ENCODE measurements around the gene RBSN.

Gene RBSN

DNA sequence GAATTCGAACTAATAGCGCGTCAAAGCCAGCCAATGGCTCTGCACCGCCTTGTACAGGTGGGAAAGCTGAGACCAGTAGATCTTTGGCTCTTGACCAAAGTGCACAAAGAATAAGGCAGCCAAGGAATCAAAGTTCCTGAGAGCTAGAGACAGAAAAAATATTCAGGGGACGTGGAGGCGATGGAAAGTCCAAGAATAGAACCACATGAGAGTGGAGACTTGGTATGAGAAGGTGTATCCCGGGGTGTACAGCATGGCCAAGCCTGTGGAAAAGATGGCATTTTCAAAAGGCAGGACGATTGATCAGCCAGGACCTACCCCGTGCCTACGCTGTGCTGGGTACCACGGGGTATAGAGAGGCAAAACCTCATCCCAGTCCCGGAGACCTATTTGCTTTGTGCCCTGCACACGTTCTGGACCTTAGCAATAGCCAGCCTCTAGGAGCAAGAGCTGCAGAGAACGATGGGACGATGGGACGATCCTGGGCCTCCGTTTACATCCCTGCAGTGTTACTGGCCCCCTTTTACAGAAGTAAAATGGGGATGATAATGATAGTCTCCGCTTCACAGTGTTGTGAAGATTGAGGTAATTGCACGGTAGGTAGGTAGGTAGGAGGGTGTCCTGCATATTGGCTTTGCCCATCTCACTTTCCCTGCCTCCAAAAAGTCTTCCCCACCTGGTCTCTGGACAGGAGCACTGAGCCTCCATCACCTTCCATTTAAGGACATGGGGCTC is 583 bp upstream of the RBSN start:
- no peak for DNase-seq (ENCODE audit: low read depth)

DNA sequence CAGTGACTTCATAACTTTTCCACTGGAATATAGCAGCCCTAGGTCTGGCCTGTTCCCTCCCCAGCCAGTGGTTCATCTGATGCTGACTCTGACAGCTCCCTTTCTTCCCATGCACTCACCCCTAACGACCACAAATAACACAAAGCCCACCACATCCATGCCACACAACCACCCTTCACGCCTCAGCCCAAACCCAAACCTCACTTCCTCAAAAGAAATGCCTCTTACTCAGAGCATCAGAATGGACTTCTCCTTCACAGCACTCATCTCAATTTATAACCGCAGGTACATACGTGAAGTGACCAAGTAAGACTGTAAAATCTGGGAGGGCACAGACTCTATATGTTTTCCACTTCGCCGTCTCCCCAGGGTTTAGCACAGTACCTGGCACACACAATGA is 1.1 kb downstream of the RBSN start:
- peak; percentile 41 for DNase-seq (ENCODE audit: low read depth)

DNA sequence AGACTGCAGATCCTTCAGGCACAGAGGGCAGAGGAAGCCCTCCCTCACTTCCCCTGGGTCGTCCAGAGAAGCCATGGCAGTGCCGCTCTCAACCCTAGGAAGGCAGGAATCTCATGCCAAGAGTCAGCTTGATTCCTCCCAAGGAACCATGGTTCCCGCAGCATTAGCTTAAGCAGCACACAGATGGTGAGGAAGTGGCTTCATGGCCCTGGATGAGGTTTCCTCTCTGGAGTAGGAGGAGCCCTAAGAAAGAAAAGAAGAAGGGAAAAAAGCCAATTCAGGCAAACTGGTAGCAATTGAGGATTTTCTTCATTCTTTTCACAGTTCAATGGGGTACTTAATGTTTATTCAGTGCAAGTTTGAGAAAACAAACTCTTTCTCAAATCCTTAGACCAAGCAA is 2.9 kb downstream of the RBSN start:
- DNase-seq (ENCODE audit: low read depth), result no peak

DNA sequence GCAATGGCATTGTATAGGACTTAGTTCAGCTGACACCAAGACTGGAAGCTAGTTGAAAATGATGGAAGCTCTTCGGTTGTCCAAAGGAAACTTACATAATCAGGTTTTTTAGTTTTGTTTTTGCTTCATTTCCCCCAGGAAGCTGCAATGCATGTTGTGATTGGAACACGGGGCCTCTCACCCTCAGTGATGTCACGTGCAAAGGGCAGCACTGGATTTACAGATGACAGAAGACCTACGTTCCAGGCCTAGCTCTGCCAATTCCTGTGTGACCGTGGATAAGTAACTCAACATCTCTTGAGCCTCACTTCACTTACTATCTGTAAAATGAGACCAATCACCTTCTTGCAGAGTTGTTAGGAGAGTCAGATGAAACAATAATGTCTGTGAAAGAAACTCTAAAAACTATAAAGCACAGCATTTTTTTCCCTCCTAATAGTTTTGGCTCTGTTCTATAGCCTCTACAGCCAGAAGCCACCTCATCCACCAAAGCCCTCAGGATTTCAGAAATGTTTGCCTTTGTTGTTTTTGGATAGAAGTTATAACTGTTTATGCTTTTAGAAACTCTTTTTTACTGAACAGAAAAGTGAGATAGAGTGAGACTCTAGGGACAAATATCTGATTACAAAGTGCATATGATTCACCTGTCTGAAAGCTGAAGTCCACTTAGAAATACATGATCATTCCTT is 4.6 kb downstream of the RBSN start:
- no peak for DNase-seq (ENCODE audit: low read depth)

DNA sequence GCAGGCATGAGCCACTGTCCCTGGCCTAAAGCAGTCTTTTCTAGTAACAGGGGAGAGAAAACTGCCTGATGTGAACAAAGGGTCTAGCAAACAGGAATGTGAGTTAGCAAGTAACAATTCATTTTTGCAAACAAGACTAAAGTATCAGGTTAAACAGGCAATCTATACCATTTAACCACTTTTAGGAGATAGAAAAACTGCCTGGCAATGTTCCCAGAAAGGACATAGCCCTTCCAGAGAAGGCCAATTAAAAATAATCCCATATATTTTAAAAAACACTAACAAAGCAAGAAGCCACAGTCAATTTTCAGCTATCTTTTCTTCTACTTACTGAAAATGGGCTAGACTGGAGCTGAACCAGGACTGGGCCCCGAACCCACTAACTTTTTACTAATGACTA is 6.3 kb downstream of the RBSN start:
- DNase-seq (ENCODE audit: low read depth), result no peak

DNA sequence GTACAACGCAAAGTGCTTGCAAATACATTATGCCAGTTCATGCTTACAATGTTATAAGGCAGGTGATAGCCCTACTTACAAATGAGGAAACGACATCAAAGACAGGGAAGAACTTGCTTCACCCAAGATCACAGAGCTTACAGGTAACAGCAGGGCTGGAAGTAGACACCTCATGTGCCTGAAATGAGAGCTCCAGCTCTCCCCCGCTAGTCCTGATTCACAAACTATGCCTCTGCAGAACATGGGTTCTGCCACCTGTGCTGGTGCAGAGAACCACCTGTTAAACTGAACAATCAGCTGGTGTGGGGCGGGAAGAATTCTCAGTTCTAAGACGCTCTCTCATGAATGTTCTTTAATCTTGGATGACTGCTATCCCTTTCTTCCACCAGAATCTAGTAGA is 7.4 kb downstream of the RBSN start:
- no peak for DNase-seq (ENCODE audit: low read depth)

DNA sequence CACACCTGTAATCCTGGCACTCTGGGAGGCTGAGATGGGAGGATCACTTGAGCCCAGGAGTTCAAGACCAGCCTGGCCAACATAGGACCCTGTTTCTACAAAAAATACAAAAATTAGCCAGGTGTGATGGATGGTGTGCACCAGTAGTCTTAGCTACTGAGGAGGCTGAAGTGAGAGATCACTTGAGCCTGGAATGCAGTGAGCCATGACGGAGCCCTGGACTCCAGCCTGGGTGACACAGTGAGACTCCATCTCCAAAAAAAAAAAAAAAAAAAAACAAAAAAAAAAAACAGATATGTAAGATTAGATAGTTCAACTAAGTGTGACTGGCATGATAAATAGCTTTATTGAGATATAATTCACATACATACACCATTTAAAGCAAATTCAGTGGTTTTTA is 9.7 kb downstream of the RBSN start:
- no peak for DNase-seq (ENCODE audit: low read depth)

DNA sequence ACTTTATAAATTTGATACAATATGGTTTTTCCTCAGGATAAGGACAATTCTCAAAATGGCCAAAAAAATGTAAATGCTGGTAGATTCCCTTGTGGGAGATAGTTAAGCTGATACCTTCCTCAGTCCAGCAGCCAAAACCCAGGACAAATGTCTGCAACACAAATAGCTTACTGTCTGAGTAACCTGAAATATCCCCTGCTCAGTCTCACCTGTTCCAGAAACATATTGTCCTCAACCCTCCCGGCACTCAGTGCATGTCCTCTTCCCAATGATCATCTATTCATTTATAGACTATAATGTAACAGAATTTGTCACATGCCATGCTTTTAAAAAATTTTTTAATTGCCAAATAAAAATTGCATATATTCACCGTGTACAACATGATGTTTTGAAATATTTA is 12.2 kb downstream of the RBSN start:
- DNase-seq (ENCODE audit: low read depth), result no peak

DNA sequence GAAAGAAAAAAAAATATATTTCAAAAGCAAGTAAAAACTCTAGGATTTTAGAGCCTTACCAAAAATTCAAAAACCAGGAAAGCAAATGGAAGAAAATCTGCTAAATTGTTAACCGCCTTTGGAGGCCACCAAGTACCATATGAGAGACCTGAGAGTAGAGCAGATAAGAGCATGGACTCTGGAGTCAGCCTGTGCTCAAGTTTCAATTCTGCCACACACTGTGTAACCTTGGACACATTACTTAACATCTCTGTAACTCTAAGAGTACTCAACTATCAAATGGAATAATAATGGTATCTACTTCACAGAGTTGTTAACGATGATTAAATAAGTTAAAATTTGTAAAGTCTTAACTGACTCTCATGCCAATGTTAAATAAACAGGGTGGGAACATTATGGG is 12.7 kb downstream of the RBSN start:
- no peak for DNase-seq (ENCODE audit: low read depth)

DNA sequence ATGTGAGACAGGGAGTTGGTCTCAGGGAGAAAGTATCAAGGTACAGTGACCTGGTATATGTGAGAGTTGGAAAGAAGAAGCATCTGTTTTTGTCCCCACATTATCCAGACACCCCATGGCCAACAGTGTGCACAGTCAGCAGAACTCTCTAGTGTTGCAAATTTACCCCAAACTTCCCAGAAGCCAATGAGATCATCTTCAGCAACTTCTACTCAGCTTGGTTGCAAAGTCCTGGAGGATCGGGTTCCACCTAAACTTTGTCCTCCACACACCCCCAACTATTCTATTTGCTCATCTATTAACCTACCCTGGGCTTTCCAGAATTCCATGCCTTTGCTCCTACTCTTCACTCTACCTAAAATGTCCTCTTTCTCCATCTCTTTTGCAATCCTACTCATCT is 15.7 kb downstream of the RBSN start:
- DNase-seq (ENCODE audit: low read depth), result no peak

DNA sequence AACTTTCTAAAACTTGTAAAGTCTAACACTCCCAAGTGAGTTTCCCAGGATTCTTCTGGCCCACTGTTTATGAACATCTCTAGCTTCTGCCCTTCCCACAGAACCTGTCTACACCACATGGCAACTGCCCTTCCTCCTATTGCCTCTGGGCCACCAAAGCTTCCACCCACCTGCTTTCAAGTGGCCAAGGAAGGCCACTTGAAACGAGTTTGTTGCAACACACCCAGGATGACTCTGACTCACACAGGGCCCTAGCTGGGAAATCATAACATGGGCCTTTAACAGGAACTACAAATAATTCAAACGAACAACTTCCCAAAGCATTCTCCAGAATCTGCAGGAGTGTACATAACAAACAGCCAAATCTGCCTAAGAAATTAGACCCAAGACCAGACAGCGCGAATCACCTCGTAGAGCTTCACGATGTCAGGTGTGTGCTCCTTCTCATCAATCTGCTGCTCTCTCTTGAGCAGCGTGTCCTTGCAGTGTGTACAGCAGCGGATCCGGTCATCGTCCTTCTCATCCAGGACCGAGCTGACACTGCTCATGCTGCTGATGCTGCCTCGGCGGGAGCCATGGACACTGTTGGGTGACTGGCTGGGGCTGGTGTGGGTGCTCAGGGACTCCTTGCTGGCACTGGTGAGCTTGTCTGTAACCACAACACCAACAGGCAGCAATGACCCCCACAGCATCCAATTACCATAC is 16.8 kb downstream of the RBSN start:
- DNase-seq (ENCODE audit: low read depth), result no peak

DNA sequence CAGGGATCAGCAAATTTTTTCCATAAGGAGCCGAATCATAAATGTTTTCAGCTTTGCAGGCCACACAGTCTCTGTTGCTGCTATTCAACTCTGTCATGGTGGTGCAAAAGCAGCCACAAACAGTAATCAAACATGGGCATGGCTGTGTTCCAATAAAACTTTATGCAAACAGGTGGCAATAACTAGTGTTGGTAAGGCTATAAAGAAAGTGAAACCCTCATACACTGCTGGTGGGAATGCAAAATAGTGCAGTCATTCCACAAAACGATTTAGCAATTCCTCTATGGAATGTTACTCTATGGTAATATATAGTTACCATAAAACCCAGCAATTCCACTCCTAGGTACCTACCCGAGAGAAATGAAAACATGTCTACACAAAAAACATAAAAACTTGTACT is 19.9 kb downstream of the RBSN start:
- DNase-seq (ENCODE audit: low read depth), result no peak

DNA sequence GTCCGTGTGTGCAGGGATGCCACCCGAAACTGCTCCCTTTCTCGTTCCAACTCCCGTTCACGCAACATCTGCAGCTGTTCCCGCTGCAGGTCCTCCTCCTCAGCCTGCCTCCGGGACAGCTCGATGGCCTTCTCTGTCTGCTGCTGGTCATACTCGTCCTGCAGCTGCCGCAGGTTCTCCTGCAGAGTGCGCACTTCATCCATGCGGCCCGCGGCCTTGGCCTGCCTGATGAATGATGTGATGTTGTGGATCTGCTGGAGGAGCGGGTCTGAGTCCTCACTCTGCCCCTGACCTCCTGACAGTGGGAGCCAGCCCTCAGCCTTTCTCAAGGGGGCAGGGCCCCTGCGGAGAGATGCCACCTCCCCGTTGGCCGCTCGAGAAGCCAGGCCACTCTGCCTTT is 24.4 kb downstream of the RBSN start:
- DNase-seq (ENCODE audit: low read depth), result no peak

DNA sequence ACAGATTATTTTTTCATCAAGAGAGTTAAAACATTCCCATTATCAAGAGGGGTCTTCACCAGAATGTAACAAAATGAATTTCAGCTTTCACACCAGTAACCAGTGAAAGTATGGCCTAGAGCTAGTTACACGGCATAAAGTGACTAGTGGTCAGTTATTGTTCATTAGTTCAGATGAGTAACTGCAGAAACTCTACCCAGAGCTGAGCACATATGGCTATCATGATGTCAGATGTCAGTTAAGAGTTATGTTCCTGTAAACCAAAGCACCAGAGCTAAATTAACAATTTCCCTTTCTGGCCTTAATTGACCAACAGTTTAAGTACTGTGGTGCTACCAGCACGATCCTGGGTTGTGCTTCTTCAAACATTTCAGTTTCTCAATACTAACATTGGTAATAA is 27.2 kb downstream of the RBSN start:
- no peak for DNase-seq (ENCODE audit: low read depth)

DNA sequence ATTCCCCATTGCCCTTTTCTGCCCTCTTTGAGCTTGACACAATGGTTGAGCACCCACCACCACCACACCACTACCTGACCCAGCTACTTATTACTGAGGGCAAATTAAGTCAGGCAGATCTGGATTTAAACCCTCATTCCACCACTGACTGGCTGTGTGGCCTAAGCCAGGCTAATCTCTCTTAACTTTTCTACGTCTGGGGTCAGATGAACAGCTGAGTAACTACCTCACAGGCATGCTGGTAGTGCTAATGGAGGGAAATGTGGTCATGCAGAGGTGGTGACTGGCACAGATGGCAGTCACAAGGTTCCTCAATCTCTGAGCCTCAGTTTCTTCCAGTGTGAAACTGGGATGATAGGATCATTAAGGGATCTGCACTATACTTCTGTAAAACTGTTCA is 29.5 kb downstream of the RBSN start:
- DNase-seq (ENCODE audit: low read depth), result no peak

DNA sequence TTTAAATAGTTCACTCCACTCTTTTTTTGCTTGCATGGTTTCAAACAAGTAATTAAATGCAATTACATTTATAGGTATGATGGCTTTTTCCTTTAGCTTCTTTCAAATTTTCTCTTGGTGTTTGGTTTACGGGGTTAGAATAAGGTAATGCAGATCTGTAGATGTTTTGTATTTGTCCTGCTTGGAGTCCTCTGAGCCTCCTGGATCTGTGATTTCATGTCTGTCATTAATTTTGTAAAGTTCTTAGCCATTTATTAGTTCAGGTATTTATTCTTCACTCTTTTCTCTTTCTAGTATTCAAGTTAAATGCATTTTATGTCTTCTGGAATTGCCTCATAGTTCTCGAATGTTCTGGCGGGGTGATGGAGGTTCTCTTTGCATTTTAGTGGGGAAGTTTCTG is 32.5 kb downstream of the RBSN start:
- no peak for DNase-seq (ENCODE audit: low read depth)

DNA sequence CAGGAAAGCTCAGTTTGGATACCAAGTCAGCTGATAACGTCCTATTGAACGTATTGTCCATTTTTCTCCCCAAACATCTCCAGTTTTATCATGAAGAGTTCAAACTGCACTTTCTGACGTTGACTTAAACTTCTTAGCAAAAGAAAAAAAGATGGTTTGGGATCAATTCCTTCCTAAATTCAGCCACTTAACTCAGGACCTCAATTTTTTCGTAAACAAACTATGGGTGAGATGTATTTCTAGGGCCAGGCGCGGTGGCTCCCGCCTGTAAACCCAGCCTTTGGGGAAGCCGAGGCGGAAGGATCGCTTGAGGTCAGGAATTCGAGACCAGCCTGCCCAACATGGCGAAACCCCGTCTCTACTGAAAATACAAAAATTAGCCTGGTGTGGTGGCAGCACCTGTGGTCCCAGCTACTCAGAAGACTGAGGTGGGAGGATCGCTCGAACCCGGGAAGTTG is 33.4 kb downstream of the RBSN start:
- DNase-seq (ENCODE audit: low read depth), result no peak

DNA sequence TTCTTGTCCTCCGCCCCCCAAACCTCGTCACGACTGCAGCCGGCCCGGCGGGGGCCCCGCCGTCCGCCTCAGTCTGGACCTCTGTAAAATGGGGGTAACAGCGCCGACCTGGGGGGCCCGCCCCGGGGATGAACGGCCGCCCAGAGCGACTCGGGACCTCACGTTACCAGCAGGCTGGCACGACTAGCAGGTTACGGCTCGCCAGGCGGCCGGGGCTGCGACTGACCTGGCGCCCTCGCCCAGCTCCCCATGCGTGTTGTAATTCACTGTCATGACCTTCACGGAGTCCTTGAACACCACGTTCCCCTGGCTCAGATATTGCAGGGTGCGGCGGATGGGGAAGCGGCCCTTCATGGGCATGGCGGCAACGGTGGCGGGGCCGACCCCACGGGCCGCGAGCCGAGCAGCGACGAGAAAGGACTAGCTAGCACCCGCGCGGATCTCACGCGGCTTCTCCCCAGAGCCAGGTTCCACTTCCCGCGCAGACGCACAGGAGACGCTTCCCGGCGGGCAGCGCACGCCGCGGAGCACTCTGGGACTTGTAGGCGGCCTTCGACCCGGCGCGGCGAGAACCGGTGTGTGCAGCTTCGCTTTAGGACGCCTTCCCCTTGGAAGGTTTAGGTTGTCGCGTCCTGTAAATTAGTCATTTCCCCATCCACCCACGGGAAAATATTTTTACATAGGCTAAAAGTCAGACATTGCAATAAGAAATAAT is 34.0 kb downstream of the RBSN start, which contains the start of gene MRPS25:
TSS of gene MRPS25 (minus strand) at position 481 of the 715 bp plus-strand sequence. CDS start at position 360, 121 bp downstream.
- DNase-seq (ENCODE audit: low read depth), result peak; percentile 65

DNA sequence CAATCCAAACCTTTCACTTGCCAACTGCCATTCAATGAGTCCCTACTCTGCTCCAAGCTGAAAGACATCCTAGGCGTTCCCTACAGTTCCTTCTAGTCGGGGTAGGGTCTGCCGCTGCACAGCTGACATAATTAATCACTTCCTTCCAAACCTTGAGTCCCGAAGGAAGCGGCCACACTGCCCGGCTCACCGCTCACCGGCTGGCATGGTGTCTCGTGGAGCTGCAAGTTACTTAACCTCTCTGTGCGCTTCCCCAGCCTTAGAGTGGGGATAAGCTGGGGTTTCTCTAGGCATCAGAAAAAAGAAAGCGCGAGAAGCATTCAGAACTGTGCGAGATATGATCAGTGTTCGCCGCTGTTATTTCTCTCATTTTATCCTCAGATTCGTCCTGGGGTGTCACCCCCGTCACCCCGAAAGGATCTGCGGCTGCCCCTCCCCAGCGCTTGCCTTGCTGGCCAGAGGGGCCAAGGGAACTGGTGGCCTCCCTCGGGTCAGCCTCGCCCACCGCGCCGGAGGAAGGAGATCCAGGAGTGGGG is 34.6 kb downstream of the RBSN start:
- DNase-seq (ENCODE audit: low read depth), result peak; percentile 27

DNA sequence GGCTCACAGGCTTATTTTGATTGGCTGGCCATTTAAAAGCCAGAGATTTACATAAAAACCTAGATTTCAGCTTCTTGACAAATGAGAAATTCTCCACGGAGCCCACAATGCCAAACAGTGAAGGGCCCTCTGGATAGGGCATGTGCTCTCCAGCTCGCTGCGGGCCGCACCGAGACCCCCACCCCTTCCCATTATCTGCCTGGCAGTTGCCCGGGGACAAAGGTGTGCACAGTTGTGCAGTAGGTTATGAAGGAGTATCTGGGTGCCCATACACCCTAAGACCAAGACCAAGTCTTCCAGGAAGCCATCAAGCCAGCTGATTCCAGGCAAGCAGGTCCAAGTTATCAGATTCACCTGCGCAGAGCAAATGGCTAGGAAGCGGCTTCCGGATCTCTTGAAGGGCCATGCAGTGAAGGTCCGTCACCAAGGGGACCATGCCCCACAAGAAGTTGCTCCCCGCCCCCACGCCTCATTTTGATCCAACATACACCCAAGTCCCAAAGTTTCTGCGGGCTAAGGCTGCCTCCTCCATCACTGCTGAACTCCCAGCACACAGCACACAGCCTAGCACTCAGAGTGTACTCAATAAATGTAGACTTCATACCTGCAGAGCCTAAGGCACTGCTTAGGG is 35.2 kb downstream of the RBSN start:
- no peak for DNase-seq (ENCODE audit: low read depth)

DNA sequence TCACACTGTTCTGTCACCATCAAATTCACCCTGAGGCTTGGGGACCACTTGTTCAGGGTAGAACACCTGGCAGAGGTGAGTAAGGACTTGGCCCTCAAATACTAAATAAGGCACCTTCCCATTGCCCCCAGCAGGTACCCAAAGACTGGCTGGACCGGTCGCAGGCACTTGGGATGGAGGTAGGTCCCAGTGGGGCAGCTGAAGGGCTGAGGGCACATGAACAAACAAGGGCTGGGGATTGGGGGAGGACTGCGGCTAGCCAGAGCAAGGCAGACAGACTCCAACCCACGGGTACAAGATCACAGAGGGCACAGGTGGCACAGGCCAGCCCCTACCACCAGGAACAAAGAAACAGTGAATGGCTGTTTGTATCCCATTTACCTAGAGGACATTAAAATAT is 35.7 kb downstream of the RBSN start:
- DNase-seq (ENCODE audit: low read depth), result no peak

DNA sequence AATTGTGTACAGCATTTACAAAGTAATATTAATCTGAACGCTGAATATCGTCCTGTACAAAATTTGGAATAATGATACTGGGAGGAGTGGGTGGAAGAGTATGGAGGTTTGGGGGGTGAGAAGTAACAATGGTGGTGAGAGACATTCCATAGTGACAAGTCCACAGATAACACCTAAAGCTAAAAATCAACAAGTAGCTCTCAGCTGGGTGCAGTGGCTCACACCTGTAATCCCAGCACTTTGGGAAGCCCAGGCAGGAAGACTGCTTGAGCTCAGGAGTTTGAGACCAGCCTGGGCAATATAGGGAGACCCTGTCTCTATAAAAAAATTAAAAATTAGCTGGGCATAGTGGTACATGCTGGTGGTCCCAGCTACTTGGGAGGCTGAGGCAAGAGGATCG is 38.9 kb downstream of the RBSN start:
- DNase-seq (ENCODE audit: low read depth), result no peak

All from CMK (cell line).